Transverse colon (tissue), 4 donors: ENCODE data around the gene SOX5. TPM values are rescaled to one million over a fixed set of nuclear protein-coding genes. Genes with fewer than 3 reads are reported as not detected.

Source experiments
- DNase-seq: peaks from one replicate; pipeline ENCODE4 v3.0.0-alpha.2; 2019
- H3K27ac ChIP-seq, 4 donors: fragments of 200-600 bp; sonication (generic); 2 replicates each; pipeline ENCODE4 v1.5.1; 2016 to 2018; ENCODE audit warnings: inconsistent platforms in 4 of 4
- H3K27me3 ChIP-seq: fragments of 200-600 bp; sonication (generic); 2 replicates; pipeline ENCODE4 v1.5.1; 2017; ENCODE audit warnings: inconsistent platforms
- H3K36me3 ChIP-seq, 4 donors: fragments of 200-600 bp; sonication (generic); 2 replicates each; pipeline ENCODE4 v1.5.1; 2017 to 2019; ENCODE audit warnings: inconsistent platforms in 4 of 4
- H3K4me1 ChIP-seq, 4 donors: fragments of 200-600 bp; sonication (generic); 2 replicates each; pipeline ENCODE4 v1.5.1; 2017 to 2020; ENCODE audit warnings: inconsistent platforms in 4 of 4
- H3K4me3 ChIP-seq, 4 donors: fragments of 200-600 bp; sonication (generic); 1 replicate in 1 of 4; 2 replicates in 3 of 4; pipeline versions ENCODE4 v1.5.1 to v1.6.1; 2017 to 2019; ENCODE audit warnings: inconsistent platforms in 4 of 4
- H3K9me3 ChIP-seq, 2 donors: fragments of 200-600 bp; sonication (generic); 2 replicates each; pipeline ENCODE4 v1.5.1; 2017 to 2019; ENCODE audit warnings: inconsistent platforms in 2 of 2
- CTCF ChIP-seq, 5 experiments: fragments of 200-600 bp in 3 of 5; fragments of 450-650 bp in 2 of 5; sonication (generic) in 3 of 5; IDR thresholded peaks; 1 replicate in 2 of 5; 2 replicates in 3 of 5; pipeline ENCODE4 v1.5.1; 2016 to 2017; ENCODE audit warnings: antibody characterized with exemption in 5 of 5, inconsistent platforms in 3 of 5, mild to moderate bottlenecking in 2 of 5, moderate library complexity in 1 of 5
- EP300 ChIP-seq: sonication (generic); formaldehyde crosslinking; IDR thresholded peaks from one replicate; pipeline ENCODE4 v1.6.1; 2017; ENCODE audit warnings: antibody characterized with exemption, low read depth
- POLR2A ChIP-seq: fragments of 450-650 bp; IDR thresholded peaks from one replicate; pipeline ENCODE4 v1.6.1; 2016; ENCODE audit warnings: antibody characterized with exemption, mild to moderate bottlenecking, moderate library complexity
- POLR2AphosphoS5 ChIP-seq, 3 donors: sonication (generic); formaldehyde crosslinking; IDR thresholded peaks; one replicate each; pipeline ENCODE4 v1.6.1; 2016; ENCODE audit warnings: antibody characterized with exemption in 3 of 3
- WGBS, 2 donors: methylation state at CpG; one replicate each; pipeline ENCODE4 v1.1.5; 2018; ENCODE audit warnings: low coverage in 1 of 2; 5-methylcytosine and 5-hydroxymethylcytosine counted together
- in situ Hi-C, 4 donors: fragments of 200-750 bp; cut with MboI; loops; one replicate each; pipeline versions ENCODE4 v1.15.0 to v1.15.1; 2017; ENCODE audit warnings: low sequenced_read_pairs in 3 of 4, low pct_ligation_motif_present in 1 of 4, low pct_unique_long_range_greater_than_20kb in 1 of 4
- intact Hi-C: fragments of 100-400 bp; cut with DNase I; formaldehyde crosslinking; loops from one replicate; pipeline ENCODE4 v1.15.1; 2023; ENCODE audit warnings: low total_unique reads
- total RNA-seq, 4 donors: library from RNA; depleted of rRNA; stranded (reverse); fragments of >200 nt; gene quantifications; one replicate each; pipeline ENCODE4 v1.1.0, GENCODE V29; 2016

Gene SOX5
- total RNA-seq, 4 donors from 2014 or later: 1.00 to 9.8 (median 3.2) TPM

DNA sequence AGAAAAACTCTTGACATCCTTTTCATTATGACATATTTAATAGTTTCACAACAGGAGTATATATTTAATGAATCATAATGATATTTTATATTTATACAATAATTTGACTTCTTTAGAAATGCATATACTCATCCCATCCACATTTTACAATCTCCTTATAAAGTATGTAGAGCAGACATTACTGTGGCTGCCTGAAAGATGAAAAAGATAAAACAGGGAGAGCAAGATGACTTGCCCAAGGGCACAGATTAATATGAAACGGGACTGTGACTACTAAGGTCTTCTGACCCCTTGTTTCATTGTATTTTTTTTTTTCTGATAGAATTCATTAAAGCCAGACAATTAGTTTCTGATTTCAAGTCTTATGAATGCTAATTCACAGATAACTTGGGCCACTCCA lies 293.6 kb downstream of the SOX5 start:
- TF ChIP-seq CTCF (IDR thresholded peaks at IDR 0.05) (no peak), POLR2A (no peak), EP300 (no peak), POLR2AphosphoS5 (IDR thresholded peaks at IDR 0.05) (no peak)
- intact Hi-C loops (no loop called here), in situ Hi-C loops (no loop called here)
- DNase-seq: no peak
- H3K4me1 ChIP-seq: no peaks in the 10 kb centered on the region
- H3K9me3 ChIP-seq: no peaks in the 10 kb centered on the region
- H3K27me3 ChIP-seq: no peaks in the 10 kb centered on the region
- no peak overlapping the region for H3K4me3 ChIP-seq
- H3K27ac ChIP-seq: no peak overlapping the region
- no peaks in the 10 kb centered on the region for H3K36me3 ChIP-seq
- 50 to 83% methylated on average over 1 of the region's 1 CpG for WGBS, 2 donors

- no peaks in the 10 kb centered on the region for H3K36me3 ChIP-seq
- no peak for DNase-seq
- in situ Hi-C loops (no loop called here), intact Hi-C loops (no loop called here)
- no peak for TF ChIP-seq EP300
- no peak for TF ChIP-seq CTCF (IDR thresholded peaks at IDR 0.05)
- no peak for TF ChIP-seq POLR2AphosphoS5 (IDR thresholded peaks at IDR 0.05)
- TF ChIP-seq POLR2A: no peak
- H3K4me3 ChIP-seq: no peak overlapping the region
- no peaks in the 10 kb centered on the region for H3K9me3 ChIP-seq
- H3K27ac ChIP-seq: no peak overlapping the region
- no peaks in the 10 kb centered on the region for H3K27me3 ChIP-seq
- WGBS, 2 donors: 76 to 81% methylated on average over 4 of the region's 4 CpGs
- no peaks in the 10 kb centered on the region for H3K4me1 ChIP-seq
Measured at GRCh38 chr12:23655112-23655511, 294.4 kb downstream of the SOX5 start.

DNA sequence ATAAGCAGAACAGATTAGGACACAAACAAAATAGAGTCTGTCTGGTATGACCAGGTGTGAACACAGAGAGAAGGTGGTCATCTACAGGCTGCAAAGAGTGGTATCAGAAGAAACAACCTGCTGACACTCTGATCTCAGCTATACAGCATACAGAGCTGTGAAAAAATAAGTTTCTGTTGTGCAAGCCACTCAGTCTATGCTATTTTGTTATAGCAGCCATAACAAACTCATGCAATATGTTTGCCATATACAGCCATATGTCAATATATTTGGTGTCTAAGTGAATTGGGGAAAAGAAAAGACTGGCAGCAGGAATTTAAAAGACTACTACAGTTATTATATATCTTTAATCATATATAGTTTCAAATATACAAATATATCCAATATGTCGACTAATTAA lies 300.9 kb downstream of the SOX5 start:
- H3K4me1 ChIP-seq: no peaks in the 10 kb centered on the region
- no peak overlapping the region for H3K27ac ChIP-seq
- in situ Hi-C loops (no loop called here), intact Hi-C loops (no loop called here)
- H3K9me3 ChIP-seq: no peaks in the 10 kb centered on the region
- DNase-seq: no peak
- TF ChIP-seq CTCF (IDR thresholded peaks at IDR 0.05) (no peak), EP300 (no peak), POLR2A (no peak), POLR2AphosphoS5 (IDR thresholded peaks at IDR 0.05) (no peak)
- no peaks in the 10 kb centered on the region for H3K36me3 ChIP-seq
- WGBS, 2 donors: 93 to 98% methylated on average over 1 of the region's 1 CpG
- H3K27me3 ChIP-seq: no peaks in the 10 kb centered on the region
- no peak overlapping the region for H3K4me3 ChIP-seq

GRCh38 chr12:23640754-23641153 lies 308.7 kb downstream of the SOX5 start:
- WGBS, 2 donors: 24 to 55% methylated on average over 2 to 4 of the region's 4 CpGs
- intact Hi-C loops: no loop called here
- H3K27ac ChIP-seq: no peak overlapping the region

More at GRCh38 chr12:23640754-23641153, 308.7 kb downstream of the SOX5 start:
- no peaks in the 10 kb centered on the region for H3K36me3 ChIP-seq
- no peaks in the 10 kb centered on the region for H3K27me3 ChIP-seq
- H3K9me3 ChIP-seq: no peaks in the 10 kb centered on the region
- in situ Hi-C loops: no loop called here
- no peaks in the 10 kb centered on the region for H3K4me1 ChIP-seq
- no peak for DNase-seq
- H3K4me3 ChIP-seq: no peak overlapping the region
- TF ChIP-seq POLR2AphosphoS5 (IDR thresholded peaks at IDR 0.05): no peak
- TF ChIP-seq CTCF (IDR thresholded peaks at IDR 0.05): no peak
- TF ChIP-seq POLR2A: no peak
- TF ChIP-seq EP300: no peak
